ENCODE data around the gene PRSS48.
A peak's percentile ranks its signal among the peaks of the same experiment; 100 is the strongest.
"Not testable (repeated sequence)": the region's sequence is repeated elsewhere in the genome, so short reads cannot be mapped to it uniquely, and the experiment has no call there.

The PRSS48 gene

GRCh38 chr4:151321586-151321985 lies 44.6 kb downstream of the PRSS48 start:
- DNase-seq, result no peak

- DNase-seq, result not testable (repeated sequence)
Measured at GRCh38 chr4:151322161-151322560, 45.2 kb downstream of the PRSS48 start.

- no peak for DNase-seq
Measured at GRCh38 chr4:151322570-151322969, 45.6 kb downstream of the PRSS48 start.

- no peak for DNase-seq
Measured at GRCh38 chr4:151323667-151324066, 46.7 kb downstream of the PRSS48 start.

- DNase-seq, result no peak
Measured at GRCh38 chr4:151324124-151324751, 47.3 kb downstream of the PRSS48 start.

- no peak for DNase-seq
Measured at GRCh38 chr4:151324752-151325110, 47.8 kb downstream of the PRSS48 start.

- DNase-seq, result peak; percentile 10 to 15
Measured at GRCh38 chr4:151325111-151325948, 48.4 kb downstream of the PRSS48 start, which contains the start of gene SH3D19. Gene SH3D19 (minus strand): TSS chr4:151325605. CDS start chr4:151325352, 253 bp downstream.

- no peak for DNase-seq
Measured at GRCh38 chr4:151325949-151326246, 48.9 kb downstream of the PRSS48 start.

GRCh38 chr4:151329217-151330007 lies 52.5 kb downstream of the PRSS48 start:
- no peak for DNase-seq

GRCh38 chr4:151331276-151332042 lies 54.5 kb downstream of the PRSS48 start:
- no peak for DNase-seq

GRCh38 chr4:151339467-151339866 lies 62.5 kb downstream of the PRSS48 start:
- DNase-seq, result no peak

GRCh38 chr4:151340751-151341385 lies 63.9 kb downstream of the PRSS48 start:
- DNase-seq, result no peak
